Thyroid gland (tissue), 4 donors: ENCODE measurements around the gene NREP.

ENCODE experiments used
- CTCF ChIP-seq, 6 experiments: fragments of 200-600 bp in 3 of 6; fragments of 450-650 bp in 3 of 6; sonication (generic) in 3 of 6; IDR thresholded peaks; one replicate each; pipeline ENCODE4 v1.5.1; 2016 to 2019; ENCODE audit warnings: antibody characterized with exemption in 6 of 6, mild to moderate bottlenecking in 2 of 6, inconsistent platforms in 1 of 6, moderate library complexity in 1 of 6
- POLR2A ChIP-seq, 2 donors: fragments of 450-650 bp; IDR thresholded peaks; one replicate each; pipeline ENCODE4 v1.6.1; 2017; ENCODE audit warnings: antibody characterized with exemption in 2 of 2, mild to moderate bottlenecking in 2 of 2, moderate library complexity in 1 of 2

DNA sequence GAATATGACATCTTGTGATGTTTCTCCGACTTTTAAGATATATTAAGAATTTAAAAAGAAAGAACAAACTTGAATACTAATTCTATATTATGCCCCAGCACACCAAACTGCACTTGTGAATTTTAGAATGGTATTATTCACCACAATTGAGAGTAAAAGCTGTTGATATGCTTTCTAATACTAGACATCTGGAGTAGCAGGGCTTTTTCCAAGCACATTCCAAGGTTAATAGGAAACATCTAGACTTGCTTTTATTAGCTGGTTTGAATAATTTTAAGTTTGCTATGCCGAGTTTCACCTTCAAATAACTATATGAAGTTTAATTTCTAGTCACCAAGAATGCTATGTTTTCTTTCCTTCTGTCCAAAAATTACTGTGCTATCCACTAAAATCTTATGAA, 13.5 kb downstream of the NREP start:
- TF ChIP-seq CTCF (IDR thresholded peaks at IDR 0.05) (no peak), POLR2A (IDR thresholded peaks at IDR 0.05) (no peak)
